Erythroblast (primary cell): ENCODE results near the gene OR2M3.
"Not testable (repeated sequence)": the region's sequence is repeated elsewhere in the genome, so short reads cannot be mapped to it uniquely, and the experiment has no call there.

ENCODE experiments used
- DNase-seq, 2 experiments: peaks; one replicate each; lab custom pipeline; 2025; lab: John Stamatoyannopoulos, UW
- GATA1 ChIP-seq: IDR thresholded peaks from 2 replicates; pipeline ENCODE4 v1.6.1; 2011; ENCODE audit warnings: low read depth, mild to moderate bottlenecking, control low read depth, low read length, moderate library complexity
- POLR2A ChIP-seq: IDR thresholded peaks from 2 replicates; pipeline ENCODE4 v1.6.1; 2011; ENCODE audit warnings: mild to moderate bottlenecking, low read length

The OR2M3 gene

DNA sequence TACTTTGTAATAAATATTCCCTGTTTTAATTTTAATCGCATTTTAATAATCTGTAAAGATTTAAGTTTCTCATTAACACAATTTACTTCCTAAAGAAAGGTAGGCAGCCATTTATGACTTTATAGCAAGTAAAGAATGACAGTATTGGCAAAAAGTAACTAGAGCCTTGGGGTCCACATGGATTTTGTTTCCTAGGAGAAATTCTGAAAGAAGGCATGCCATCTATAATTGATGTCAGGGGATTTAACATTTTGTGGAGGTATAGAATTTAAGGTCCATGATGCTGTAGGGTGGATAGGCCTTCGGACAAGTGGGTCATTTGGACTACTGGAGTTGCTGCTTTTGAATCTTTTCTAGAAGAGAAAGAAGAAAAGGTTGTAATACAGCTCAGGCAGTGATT is 34.1 kb downstream of the OR2M3 start, which contains the start of gene OR2M4:
OR2M4 (plus strand) TSS at position 301 of the 400 bp plus-strand sequence. CDS start 7,512 bp downstream, outside the sequence.
- no peak for DNase-seq
- no peak for TF ChIP-seq POLR2A
- no peak for TF ChIP-seq GATA1

DNA sequence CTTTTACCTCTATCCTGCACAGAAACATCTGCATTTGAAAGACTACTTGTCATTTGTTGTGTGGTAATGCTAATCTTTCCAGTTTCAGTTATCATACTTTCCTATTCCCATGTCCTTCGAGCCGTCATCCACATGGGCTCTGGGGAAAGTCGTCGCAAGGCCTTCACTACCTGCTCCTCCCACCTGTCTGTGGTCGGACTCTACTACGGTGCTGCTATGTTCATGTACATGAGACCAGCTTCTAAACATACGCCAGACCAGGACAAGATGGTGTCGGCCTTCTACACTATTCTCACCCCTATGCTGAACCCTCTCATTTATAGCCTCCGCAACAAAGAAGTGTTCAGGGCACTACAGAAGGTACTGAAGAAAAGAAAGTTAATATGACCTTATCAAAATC is 42.4 kb downstream of the OR2M3 start:
- no peak for TF ChIP-seq POLR2A
- no peak for TF ChIP-seq GATA1
- no peak for DNase-seq

GRCh38 chr1:248243204-248243603 is 46.1 kb downstream of the OR2M3 start:
- DNase-seq, result peak; percentile 40 to 57

GRCh38 chr1:248259309-248259708 is 62.2 kb downstream of the OR2M3 start:
- not testable (repeated sequence) for DNase-seq

More at GRCh38 chr1:248243204-248243603, 46.1 kb downstream of the OR2M3 start:
- no peak for TF ChIP-seq GATA1
- no peak for TF ChIP-seq POLR2A
